RWPE1 (cell line): ENCODE data around the gene RPL26.
A peak's percentile ranks its signal among the peaks of the same experiment; 100 is the strongest.

Experiments
- CTCF ChIA-PET: fragments of 350-600 bp; sonication (Branson Sonifier 250); formaldehyde crosslinking; extraction: SDS; loops from one replicate; lab custom pipeline; 2021; lab: Yijun Ruan, JAX
- POLR2A ChIA-PET: fragments of 400-600 bp; formaldehyde crosslinking; extraction: SDS; loops from one replicate; lab custom pipeline; 2020; ENCODE audit warnings: antibody characterized with exemption; ENCODE audit not compliant: low non-redundant PET; lab: Yijun Ruan, JAX
- DNase-seq: peaks from one replicate; pipeline ENCODE4 v3.0.0; 2012; ENCODE audit warnings: low spot score
- H3K27ac ChIP-seq: fragments of 450-650 bp; 2 replicates; pipeline ENCODE4 v1.5.1; 2017
- CTCF ChIP-seq: fragments of 450-650 bp; conservative IDR thresholded peaks from 2 replicates; pipeline ENCODE4 v1.5.1; 2017; ENCODE audit warnings: low read depth, mild to moderate bottlenecking

The RPL26 gene

GRCh38 chr17:8412089-8412488 lies 29.1 kb upstream of the RPL26 start:
- ChIA-PET POLR2A (no interaction called here), CTCF (interaction anchor here (1.0 kb wide), 1 partner anchor 28 kb away, joined by 4 read pairs; no protein-coding TSS in a partner anchor)

GRCh38 chr17:8410883-8411238 lies 27.9 kb upstream of the RPL26 start:
- POLR2A ChIA-PET: no interaction called here
- H3K27ac ChIP-seq: no peak overlapping the region
- TF ChIP-seq CTCF: no peak
- CTCF ChIA-PET: interaction anchor here (0.6 to 1.0 kb wide), 6 partner anchors 10 to 335 kb away, joined by 3 to 5 read pairs (median 3); no protein-coding TSS in a partner anchor
- no peak for DNase-seq

More at GRCh38 chr17:8412089-8412488, 29.1 kb upstream of the RPL26 start:
- TF ChIP-seq CTCF: no peak
- no peak for DNase-seq
- no peak overlapping the region for H3K27ac ChIP-seq

GRCh38 chr17:8409966-8410882 lies 27.2 kb upstream of the RPL26 start:
- TF ChIP-seq CTCF: peak; percentile 79
- H3K27ac ChIP-seq: 0 out of 2 replicates have a peak overlapping the region, but pooled peaks have one; percentile 32
- ChIA-PET CTCF (interaction anchor here (0.6 to 1.0 kb wide), 7 partner anchors 11 to 336 kb away, joined by 3 to 5 read pairs (median 3); no protein-coding TSS in a partner anchor), POLR2A (no interaction called here)
- peak; percentile 67 for DNase-seq

- POLR2A ChIA-PET: interaction anchor here (0.5 to 0.7 kb wide), 3 partner anchors 25 to 427 kb away, joined by 3 read pairs; no protein-coding TSS in a partner anchor
- CTCF ChIA-PET: interaction anchor here (0.7 to 0.9 kb wide), 3 partner anchors 25 to 776 kb away, joined by 3 to 5 read pairs (median 3); no protein-coding TSS in a partner anchor
- H3K27ac ChIP-seq: peak overlapping the region; percentile 50
- peak; percentile 68 for DNase-seq
- no peak for TF ChIP-seq CTCF
These were observed 25.4 kb upstream of the RPL26 start for GRCh38 chr17:8408371-8408770.

- no peak for TF ChIP-seq CTCF
- CTCF ChIA-PET: no interaction called here
- POLR2A ChIA-PET: interaction anchor here (0.7 kb wide), 1 partner anchor 23 kb away, joined by 3 read pairs; no protein-coding TSS in a partner anchor
- H3K27ac ChIP-seq: no peak overlapping the region
- DNase-seq: no peak
These were observed 23.2 kb upstream of the RPL26 start for GRCh38 chr17:8406174-8406573.

GRCh38 chr17:8405499-8406016 lies 22.6 kb upstream of the RPL26 start:
- no peak overlapping the region for H3K27ac ChIP-seq
- ChIA-PET CTCF (no interaction called here), POLR2A (interaction anchor here (0.7 kb wide), 1 partner anchor 22 kb away, joined by 3 read pairs; no protein-coding TSS in a partner anchor)
- no peak for TF ChIP-seq CTCF
- no peak for DNase-seq
